Mammary epithelial cell (primary cell): ENCODE data around the gene DNTTIP2.

Experiments used
- CTCF ChIP-seq, 2 donors: IDR thresholded peaks in 1 of 2; conservative IDR thresholded peaks in 1 of 2; 2 replicates each; pipeline ENCODE4 v1.5.1; 2011 to 2012; ENCODE audit warnings: inconsistent platforms in 2 of 2, low read length in 2 of 2, mild to moderate bottlenecking in 2 of 2, control low read depth in 1 of 2, low read depth in 1 of 2; ENCODE audit not compliant: insufficient read depth in 1 of 2; ENCODE audit errors: extremely low read depth in 1 of 2
- EZH2 ChIP-seq: IDR thresholded peaks from 2 replicates; pipeline ENCODE4 v1.6.1; 2012; ENCODE audit warnings: low read length, inconsistent platforms, borderline replicate concordance

GRCh38 chr1:93828367-93828755, 50.6 kb downstream of the DNTTIP2 start:
- TF ChIP-seq EZH2 = no peak
- no peak for TF ChIP-seq CTCF (conservative IDR thresholded peaks at IDR 0.05 in 1 of 2, IDR thresholded peaks at IDR 0.05 in 1 of 2; ENCODE audit: extremely low read depth in 1 of 2, insufficient read depth in 1 of 2, low read depth in 1 of 2, low read length in 2 of 2)
